Occipital lobe (tissue), 2 donors: ENCODE results near the gene ACSS2. TPM values are rescaled to one million over a fixed set of nuclear protein-coding genes. Genes with fewer than 3 reads are reported as not detected.

Source experiments
- DNase-seq: peaks from one replicate; lab custom pipeline; 2025; lab: John Stamatoyannopoulos, UW
- total RNA-seq: library from RNA; depleted of rRNA; stranded (reverse); fragments of >200 nt; gene quantifications from one replicate; pipeline ENCODE4 v1.2.3, GENCODE V29; 2014

The ACSS2 gene, protein sequence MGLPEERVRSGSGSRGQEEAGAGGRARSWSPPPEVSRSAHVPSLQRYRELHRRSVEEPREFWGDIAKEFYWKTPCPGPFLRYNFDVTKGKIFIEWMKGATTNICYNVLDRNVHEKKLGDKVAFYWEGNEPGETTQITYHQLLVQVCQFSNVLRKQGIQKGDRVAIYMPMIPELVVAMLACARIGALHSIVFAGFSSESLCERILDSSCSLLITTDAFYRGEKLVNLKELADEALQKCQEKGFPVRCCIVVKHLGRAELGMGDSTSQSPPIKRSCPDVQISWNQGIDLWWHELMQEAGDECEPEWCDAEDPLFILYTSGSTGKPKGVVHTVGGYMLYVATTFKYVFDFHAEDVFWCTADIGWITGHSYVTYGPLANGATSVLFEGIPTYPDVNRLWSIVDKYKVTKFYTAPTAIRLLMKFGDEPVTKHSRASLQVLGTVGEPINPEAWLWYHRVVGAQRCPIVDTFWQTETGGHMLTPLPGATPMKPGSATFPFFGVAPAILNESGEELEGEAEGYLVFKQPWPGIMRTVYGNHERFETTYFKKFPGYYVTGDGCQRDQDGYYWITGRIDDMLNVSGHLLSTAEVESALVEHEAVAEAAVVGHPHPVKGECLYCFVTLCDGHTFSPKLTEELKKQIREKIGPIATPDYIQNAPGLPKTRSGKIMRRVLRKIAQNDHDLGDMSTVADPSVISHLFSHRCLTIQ
- total RNA-seq: 29.0 TPM

DNA sequence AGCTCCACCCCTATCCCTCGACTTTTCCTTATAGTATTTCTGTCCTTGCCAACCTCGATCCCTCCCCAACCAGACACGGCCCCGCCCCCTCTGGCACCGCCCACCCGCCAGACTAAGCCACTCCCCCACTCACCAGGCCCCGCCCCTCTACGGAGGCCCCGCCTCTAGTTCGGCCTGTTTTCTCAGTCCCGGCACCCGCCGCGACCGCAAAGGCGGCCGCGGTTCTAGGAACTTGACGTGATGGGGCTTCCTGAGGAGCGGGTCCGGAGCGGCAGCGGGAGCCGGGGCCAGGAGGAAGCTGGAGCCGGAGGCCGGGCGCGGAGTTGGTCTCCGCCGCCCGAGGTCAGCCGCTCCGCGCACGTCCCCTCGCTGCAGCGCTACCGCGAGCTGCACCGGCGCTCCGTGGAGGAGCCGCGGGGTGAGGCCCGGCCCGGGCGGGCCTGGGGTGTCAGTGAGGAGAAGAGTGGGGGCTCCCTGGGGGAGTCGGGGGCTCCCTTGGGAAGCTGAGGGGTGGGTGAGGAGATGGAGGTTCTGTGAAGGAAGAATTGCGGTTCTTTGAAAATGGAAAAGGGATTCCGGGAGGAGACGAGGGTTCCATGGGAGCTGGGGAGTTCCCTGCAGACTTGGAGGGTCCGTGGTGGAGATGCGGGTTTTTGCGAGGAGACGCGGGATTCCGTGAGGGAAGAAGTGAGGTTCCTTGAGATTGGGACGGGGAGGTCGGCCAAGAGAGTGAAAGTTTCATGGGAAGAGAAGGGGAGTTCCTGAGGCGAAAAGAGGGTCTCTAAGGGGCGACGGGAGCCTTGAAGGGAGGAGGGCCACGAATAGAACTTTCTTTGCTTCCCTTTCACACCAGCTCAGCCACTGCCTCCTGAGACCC is at the start of gene ACSS2:
Gene ACSS2 (plus strand): TSS at position 207 of the 877 bp plus-strand sequence. CDS start 34 bp downstream, at position 241.
- DNase-seq: peak; percentile 99

GRCh38 chr20:34829191-34829590 is 47.2 kb upstream of the ACSS2 start:
- no peak for DNase-seq

DNA sequence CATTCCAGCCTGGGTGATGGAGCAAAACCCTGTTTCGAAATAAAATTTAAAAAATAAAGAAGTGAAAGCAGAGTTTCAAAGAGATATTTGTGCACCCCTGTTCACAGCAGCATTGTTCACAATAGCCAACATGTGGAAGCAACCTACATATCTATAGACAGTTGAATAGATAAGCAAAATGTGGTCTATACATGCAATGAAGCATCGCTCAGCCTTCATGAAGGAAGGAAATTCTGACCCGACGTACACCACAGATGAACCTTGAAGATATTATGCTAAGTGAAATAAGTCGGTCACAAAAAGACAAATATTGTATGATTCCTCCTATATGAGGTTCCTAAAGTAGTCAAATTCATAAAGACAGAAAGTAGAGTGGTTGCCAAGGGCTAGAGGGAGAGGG is 44.5 kb upstream of the ACSS2 start:
- DNase-seq: no peak

DNA sequence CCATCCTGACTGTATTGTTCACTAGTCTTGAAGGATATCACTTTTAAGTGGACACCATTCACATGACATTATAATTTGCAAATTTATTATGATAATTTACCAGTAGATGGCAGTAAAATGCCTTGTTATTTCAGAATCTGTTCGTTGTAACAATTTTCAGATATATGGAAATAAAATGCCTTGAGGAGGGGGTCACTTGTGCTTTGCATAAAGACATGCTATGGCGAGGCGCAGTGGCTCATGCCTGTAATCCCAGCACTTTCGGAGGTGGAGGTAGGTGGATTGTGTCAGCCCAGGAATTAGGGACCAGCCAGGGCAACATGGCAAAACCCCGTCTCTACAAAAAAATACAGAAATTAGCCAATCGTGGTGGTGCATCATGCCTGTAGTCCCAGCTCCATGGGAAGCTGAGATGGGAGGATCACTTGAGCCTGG is 41.9 kb upstream of the ACSS2 start:
- no peak for DNase-seq

GRCh38 chr20:34842143-34842542 is 34.3 kb upstream of the ACSS2 start:
- no peak for DNase-seq

DNA sequence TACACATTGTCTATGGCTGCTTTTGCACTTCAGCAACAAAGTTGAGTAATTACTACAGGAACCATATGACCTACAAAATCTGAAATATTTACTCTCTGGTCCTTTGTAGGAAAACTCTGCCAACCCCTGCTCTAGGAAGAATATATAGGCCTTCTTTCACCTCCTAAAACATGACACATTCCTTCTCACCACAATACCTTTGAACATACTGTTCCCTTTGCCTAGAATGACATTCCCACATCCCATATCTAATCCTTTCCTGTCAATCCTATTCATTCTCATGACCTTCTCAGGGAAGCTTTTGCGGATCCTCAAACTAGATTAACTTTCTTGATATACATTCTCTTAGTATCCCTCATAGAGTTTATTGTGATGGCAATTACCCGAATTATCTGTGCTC is 33.0 kb upstream of the ACSS2 start:
- no peak for DNase-seq

DNA sequence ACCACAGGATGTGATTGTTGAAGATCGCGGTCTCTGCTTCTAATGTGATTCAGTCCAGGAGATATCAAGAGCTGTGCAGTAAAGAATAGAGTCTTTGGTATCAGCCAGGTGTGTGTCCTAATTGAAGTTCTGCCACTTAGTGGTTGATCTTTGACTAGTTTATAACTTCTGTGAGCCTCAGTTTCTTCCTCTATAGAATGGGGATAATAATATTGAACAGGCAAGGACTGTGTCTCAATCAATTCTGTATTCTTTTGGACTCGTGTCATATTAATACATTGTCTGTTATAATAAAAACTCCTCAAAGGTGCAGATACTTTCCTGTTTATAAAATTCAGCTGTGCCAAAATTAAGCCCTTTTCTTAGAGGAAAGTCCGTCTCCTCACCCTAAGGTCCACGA is 27.8 kb upstream of the ACSS2 start:
- DNase-seq: no peak

DNA sequence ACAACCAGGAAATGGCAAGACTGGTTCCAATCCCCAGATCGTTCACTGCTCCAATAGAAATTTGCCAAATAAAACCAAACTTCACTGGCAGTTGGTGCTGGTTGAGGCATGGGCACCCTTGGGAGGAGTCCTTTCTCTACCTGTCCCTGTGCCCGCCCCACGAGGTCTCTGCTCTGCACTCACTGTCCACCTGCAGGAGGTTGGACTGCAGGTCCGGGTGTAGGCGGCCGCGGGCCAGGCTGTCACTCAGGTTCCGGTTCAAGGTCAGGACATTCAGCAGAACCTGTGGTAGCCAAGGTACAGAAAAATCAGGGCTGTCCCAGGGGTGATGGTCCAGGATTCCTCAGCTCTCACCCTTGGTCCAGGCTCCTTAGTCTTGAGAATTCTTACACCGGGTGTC is 26.6 kb upstream of the ACSS2 start:
- DNase-seq: no peak

DNA sequence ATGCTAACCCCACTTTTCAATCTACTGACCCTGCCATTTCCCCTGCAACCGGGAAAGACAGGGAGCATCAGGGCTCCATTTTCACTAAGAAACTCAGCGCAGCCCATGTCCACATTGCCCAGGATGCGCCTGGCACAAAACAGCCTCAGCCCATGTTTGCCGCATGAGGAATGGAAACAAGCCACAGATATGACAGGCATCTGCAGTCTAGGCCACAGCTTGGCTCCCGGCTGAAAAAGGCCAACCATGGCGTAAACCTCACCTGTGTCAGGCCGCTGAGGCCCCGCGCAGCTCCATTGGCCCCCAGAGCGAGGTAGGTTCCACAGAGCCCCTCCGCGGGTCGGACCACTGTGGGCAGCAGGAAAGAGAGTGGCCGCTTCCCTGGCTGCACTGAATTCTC is 25.4 kb upstream of the ACSS2 start:
- DNase-seq: no peak

DNA sequence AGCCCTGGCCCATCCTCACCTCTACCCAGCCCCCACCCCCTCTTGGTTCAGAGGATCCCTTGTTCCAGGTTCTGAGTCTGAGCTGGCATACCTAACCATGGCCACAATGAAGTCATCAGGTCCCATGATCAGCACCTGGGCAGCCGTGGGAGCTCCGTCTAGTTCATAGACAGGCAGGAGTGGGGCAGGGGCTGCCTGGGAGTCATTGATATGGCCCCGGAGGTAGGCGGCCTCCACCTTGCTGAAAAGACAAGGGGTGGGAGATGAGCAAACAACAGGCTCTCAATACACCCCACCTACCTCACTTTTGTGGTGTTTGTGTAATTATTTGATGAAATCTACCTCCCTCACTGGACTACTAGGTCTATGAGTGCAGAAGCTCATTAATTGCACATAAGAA is 24.1 kb upstream of the ACSS2 start:
- no peak for DNase-seq

GRCh38 chr20:34859367-34859766 is 17.0 kb upstream of the ACSS2 start:
- DNase-seq: no peak

DNA sequence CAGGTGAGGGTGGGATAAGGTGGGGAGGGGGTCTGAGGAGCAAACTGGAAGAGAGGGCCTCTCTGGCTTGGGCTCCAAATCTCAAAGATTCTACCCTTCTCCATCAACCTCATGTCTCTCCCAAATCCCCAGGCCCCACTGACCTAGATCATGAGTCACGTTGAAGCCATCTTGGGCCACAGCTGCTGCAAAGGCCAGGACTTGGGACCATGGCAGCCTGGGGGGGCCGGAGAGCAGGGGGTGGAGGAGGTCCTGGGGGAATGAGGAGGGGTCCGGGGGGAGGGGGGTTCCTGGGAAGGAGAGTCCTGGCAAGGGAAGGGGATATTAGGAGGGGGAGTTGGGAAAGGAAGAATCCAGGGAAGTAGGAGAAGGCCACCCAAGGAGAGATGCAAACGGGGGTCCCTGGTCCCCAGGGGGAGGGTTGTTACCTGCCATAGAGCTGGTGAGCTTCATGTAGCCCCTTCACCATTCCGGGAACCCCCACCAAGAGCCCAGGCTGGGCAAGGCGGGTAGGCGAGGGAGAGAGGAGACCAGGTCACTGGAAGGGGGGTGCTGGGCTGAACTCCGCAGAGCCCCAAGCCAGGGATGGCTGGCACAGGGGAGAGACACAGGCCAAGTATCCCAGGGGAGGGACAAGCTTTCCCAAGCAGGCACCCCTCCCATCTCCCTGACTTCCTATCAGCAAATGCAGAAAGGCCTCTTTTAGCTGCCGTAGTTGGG is 16.4 kb upstream of the ACSS2 start:
- no peak for DNase-seq

- no peak for DNase-seq
Measured at GRCh38 chr20:34861386-34862084, 14.9 kb upstream of the ACSS2 start.

GRCh38 chr20:34862724-34863123 is 13.7 kb upstream of the ACSS2 start:
- DNase-seq: no peak

DNA sequence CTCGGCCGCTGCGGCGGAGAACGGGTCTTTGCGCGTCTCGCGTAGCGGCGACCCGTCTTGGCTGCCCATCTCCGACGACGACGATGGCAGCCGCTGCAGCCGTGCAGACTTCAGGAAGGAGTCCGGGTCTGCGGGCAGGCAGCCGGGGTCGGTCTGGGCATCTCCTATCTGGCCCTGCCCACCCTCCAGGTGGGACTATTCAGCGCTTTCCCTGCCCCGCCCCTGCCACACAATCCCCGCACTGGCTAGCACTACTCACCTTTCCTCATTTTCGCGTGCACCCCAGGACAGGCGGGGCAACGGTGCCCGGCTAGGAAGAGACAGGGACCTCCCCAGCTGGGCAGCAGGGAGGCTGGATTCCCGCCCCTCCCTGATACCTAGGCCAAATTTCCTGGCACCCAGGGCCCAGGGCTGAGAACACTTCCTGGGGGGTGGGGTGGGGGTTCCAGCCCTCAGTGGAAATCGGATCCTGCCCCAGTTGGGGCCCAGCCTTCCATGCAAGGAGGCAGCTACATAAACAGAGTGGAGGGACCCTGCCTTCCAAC is 12.9 kb upstream of the ACSS2 start:
- DNase-seq: no peak

- no peak for DNase-seq
Measured at GRCh38 chr20:34864216-34864615, 12.2 kb upstream of the ACSS2 start.

GRCh38 chr20:34871320-34871926 is 5.0 kb upstream of the ACSS2 start:
- DNase-seq: peak; percentile 37

GRCh38 chr20:34871966-34872621 is 4.3 kb upstream of the ACSS2 start:
- no peak for DNase-seq

DNA sequence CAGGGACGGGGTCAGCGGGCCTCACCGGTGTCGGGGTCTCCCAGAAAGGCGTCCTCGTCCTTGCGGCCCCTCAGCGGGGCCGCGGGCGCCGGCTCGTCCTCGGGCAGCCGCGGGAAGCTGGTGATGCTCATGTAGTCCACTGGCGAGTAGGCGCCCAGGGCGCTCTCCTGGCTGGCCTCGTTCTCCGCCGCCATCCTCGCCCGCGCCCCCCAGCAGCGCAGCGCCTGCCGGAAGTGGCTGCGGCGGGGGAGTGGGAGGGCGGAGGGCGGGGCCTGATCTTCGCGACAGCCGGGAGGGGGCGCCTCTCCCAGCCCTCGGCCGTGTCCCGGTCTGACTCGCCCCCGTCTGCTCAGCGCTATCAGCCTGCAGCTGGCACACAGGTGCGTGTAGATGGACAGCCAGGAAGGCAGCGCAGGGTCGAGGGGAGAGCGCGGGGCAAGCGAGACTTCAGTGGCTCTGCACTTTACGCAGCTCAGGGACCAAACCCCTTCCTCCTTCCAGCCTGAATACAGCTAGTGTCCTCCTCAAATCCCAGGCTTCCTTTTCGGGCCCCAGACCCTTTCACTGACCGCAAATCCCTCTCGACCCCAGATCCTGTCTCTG is 3.7 kb upstream of the ACSS2 start, which contains the start of gene GGT7:
Gene GGT7 (minus strand): TSS at position 235 of the 603 bp plus-strand sequence. CDS start 41 bp downstream, at position 194.
- peak; percentile 73 for DNase-seq
